ENCODE data around the gene C5orf34. TPM values are rescaled to one million over a fixed set of nuclear protein-coding genes. Genes with fewer than 3 reads are reported as not detected.
A peak's percentile ranks its signal among the peaks of the same experiment; 100 is the strongest.
"Not testable (repeated sequence)": the region's sequence is repeated elsewhere in the genome, so short reads cannot be mapped to it uniquely, and the experiment has no call there.

Gene C5orf34
- polyA plus RNA-seq, 1 donor: 8.4 TPM

- no peak for DNase-seq
These were observed 505 bp downstream of the C5orf34 start for GRCh38 chr5:43514471-43514815.

GRCh38 chr5:43514025-43514424 lies 923 bp downstream of the C5orf34 start:
- DNase-seq: peak; percentile 3

- DNase-seq: not testable (repeated sequence)
These were observed 3.9 kb downstream of the C5orf34 start for GRCh38 chr5:43511062-43511461.

- DNase-seq: no peak
These were observed 16.4 kb downstream of the C5orf34 start for GRCh38 chr5:43498581-43498980.

GRCh38 chr5:43497311-43498104 lies 17.4 kb downstream of the C5orf34 start:
- DNase-seq: no peak

- DNase-seq: no peak
These were observed 23.6 kb downstream of the C5orf34 start for GRCh38 chr5:43491326-43491725.

- no peak for DNase-seq
These were observed 28.6 kb downstream of the C5orf34 start for GRCh38 chr5:43486353-43486752.

GRCh38 chr5:43485406-43485805 lies 29.5 kb downstream of the C5orf34 start:
- DNase-seq: no peak

- DNase-seq: peak; percentile 89
These were observed 30.7 kb downstream of the C5orf34 start for GRCh38 chr5:43484106-43484849.

GRCh38 chr5:43483298-43484105 lies 31.4 kb downstream of the C5orf34 start, which contains the start of gene TMEM267:
Gene TMEM267, minus strand, starts transcription at chr5:43483865. Its CDS starts 29,896 bp downstream, at chr5:43453969.
- peak; percentile 93 for DNase-seq

- peak; percentile 3 for DNase-seq
These were observed 32.3 kb downstream of the C5orf34 start for GRCh38 chr5:43482490-43483297.

- no peak for DNase-seq
These were observed 45.1 kb downstream of the C5orf34 start for GRCh38 chr5:43469671-43470391.

GRCh38 chr5:43467100-43467499 lies 47.8 kb downstream of the C5orf34 start:
- DNase-seq: no peak

- not testable (repeated sequence) for DNase-seq
These were observed 49.5 kb downstream of the C5orf34 start for GRCh38 chr5:43465455-43465854.

GRCh38 chr5:43461066-43461465 lies 53.9 kb downstream of the C5orf34 start:
- DNase-seq: no peak

GRCh38 chr5:43456556-43456955 lies 58.4 kb downstream of the C5orf34 start:
- no peak for DNase-seq

- not testable (repeated sequence) for DNase-seq
These were observed 73.4 kb downstream of the C5orf34 start for GRCh38 chr5:43441575-43441974.

- DNase-seq: no peak
These were observed 77.8 kb downstream of the C5orf34 start for GRCh38 chr5:43437062-43437660.

Data from left kidney (tissue), 2 donors.